NCI-H345 (cell line): Measurements from ENCODE around the gene PHACTR3.

Experiments used
- DNase-seq: peaks from one replicate; lab custom pipeline; 2025; lab: John Stamatoyannopoulos, UW

Gene PHACTR3

GRCh38 chr20:59696476-59696875, 92.1 kb downstream of the PHACTR3 start:
- DNase-seq = no peak

GRCh38 chr20:59697068-59697467, 92.7 kb downstream of the PHACTR3 start:
- no peak for DNase-seq

- DNase-seq = no peak
These were observed 94.3 kb downstream of the PHACTR3 start for GRCh38 chr20:59698598-59698997.

- DNase-seq = no peak
These were observed 96.9 kb downstream of the PHACTR3 start for GRCh38 chr20:59701236-59701635.

- DNase-seq = no peak
These were observed 98.7 kb downstream of the PHACTR3 start for GRCh38 chr20:59703046-59703445.

- DNase-seq = no peak
These were observed 101.5 kb downstream of the PHACTR3 start for GRCh38 chr20:59705651-59706399.

GRCh38 chr20:59706400-59706693, 102.0 kb downstream of the PHACTR3 start:
- DNase-seq = no peak

GRCh38 chr20:59708326-59708725, 104.0 kb downstream of the PHACTR3 start:
- no peak for DNase-seq

- no peak for DNase-seq
These were observed 105.3 kb downstream of the PHACTR3 start for GRCh38 chr20:59709636-59710035.

GRCh38 chr20:59718071-59718470, 113.7 kb downstream of the PHACTR3 start:
- DNase-seq = no peak

GRCh38 chr20:59718751-59719150, 114.4 kb downstream of the PHACTR3 start:
- no peak for DNase-seq

- no peak for DNase-seq
These were observed 115.7 kb downstream of the PHACTR3 start for GRCh38 chr20:59720013-59720412.

- no peak for DNase-seq
These were observed 117.0 kb downstream of the PHACTR3 start for GRCh38 chr20:59721386-59721785.

GRCh38 chr20:59723108-59723500, 118.8 kb downstream of the PHACTR3 start:
- DNase-seq = no peak

- no peak for DNase-seq
These were observed 119.5 kb downstream of the PHACTR3 start for GRCh38 chr20:59723607-59724456.

GRCh38 chr20:59724457-59725366, 120.4 kb downstream of the PHACTR3 start:
- no peak for DNase-seq

GRCh38 chr20:59725476-59726280, 121.3 kb downstream of the PHACTR3 start:
- no peak for DNase-seq

- no peak for DNase-seq
These were observed 121.9 kb downstream of the PHACTR3 start for GRCh38 chr20:59726281-59726595.

GRCh38 chr20:59728722-59729430, 124.5 kb downstream of the PHACTR3 start:
- no peak for DNase-seq

GRCh38 chr20:59729506-59729905, 125.2 kb downstream of the PHACTR3 start:
- no peak for DNase-seq

- DNase-seq = no peak
These were observed 126.4 kb downstream of the PHACTR3 start for GRCh38 chr20:59730722-59731121.
